ENCODE measurements around the gene DNHD1. TPM values are rescaled to one million over a fixed set of nuclear protein-coding genes. Genes with fewer than 3 reads are reported as not detected.

DNHD1 gene
- total RNA-seq, 4 donors from 2014 or later: 5.9 to 13.6 (median 8.4) TPM

DNA sequence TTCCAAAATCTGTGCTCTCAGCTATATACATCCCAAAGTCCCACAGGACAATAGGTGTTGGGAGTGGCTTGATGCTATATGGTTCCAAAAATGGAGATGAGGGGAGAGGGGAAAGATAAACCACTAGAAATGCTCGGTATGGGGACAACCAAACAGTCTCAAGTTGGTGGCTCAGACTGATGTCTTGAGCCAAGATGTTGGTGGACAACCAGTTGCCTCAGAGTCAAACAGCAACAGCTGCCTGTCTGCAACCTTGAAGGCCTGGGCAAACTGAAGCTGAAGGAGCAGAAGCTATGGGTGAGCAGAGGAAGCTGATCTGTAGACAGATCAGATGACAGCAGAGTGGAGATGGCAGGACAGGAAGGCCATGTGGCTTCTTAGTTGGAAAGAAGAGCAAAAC is 102.4 kb downstream of the DNHD1 start:
- TF ChIP-seq POLR2A (IDR thresholded peaks at IDR 0.05): no peak
- TF ChIP-seq, protein P1, sequence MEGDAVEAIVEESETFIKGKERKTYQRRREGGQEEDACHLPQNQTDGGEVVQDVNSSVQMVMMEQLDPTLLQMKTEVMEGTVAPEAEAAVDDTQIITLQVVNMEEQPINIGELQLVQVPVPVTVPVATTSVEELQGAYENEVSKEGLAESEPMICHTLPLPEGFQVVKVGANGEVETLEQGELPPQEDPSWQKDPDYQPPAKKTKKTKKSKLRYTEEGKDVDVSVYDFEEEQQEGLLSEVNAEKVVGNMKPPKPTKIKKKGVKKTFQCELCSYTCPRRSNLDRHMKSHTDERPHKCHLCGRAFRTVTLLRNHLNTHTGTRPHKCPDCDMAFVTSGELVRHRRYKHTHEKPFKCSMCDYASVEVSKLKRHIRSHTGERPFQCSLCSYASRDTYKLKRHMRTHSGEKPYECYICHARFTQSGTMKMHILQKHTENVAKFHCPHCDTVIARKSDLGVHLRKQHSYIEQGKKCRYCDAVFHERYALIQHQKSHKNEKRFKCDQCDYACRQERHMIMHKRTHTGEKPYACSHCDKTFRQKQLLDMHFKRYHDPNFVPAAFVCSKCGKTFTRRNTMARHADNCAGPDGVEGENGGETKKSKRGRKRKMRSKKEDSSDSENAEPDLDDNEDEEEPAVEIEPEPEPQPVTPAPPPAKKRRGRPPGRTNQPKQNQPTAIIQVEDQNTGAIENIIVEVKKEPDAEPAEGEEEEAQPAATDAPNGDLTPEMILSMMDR (IDR thresholded peaks at IDR 0.05): no peak
- DNase-seq (ENCODE audit: low spot score in 2 of 2): no peak
- WGBS, 2 donors: 76 to 94% methylated on average over 1 of the region's 1 CpG
- no peak overlapping the region for H3K4me3 ChIP-seq (ENCODE audit: low read depth, poor library complexity, severe bottlenecking)
- intact Hi-C loops (cut with DNase I; ENCODE audit: low total_unique reads): no loop called here

DNA sequence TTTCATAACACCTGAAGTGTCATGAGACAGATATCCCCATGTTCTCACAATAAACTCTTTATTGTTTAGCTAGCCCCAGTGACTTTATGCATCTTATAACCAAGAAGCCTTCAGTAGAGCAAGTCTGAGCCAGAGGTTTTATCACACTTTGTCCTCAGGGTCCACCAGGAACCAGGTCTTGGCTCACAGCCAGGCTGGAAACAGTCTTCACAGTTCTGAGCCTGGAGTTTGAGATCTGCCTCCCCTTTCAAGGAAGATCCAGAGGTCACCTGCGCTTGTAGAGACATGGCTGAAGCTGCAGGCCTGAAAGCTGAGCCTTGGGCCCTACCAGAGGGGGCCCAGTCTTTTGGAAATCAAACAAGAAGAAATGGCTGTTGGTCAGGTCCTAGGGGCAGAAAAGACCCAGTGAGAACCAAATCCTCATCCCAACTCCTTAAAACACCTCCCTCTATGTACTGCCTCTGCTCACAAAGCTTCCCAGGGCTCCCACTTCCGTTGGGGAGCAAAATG is 102.9 kb downstream of the DNHD1 start:
- intact Hi-C loops (cut with DNase I; ENCODE audit: low total_unique reads): no loop called here
- 88 to 90% methylated on average over 2 of the region's 2 CpGs for WGBS, 2 donors
- TF ChIP-seq, protein P1 (IDR thresholded peaks at IDR 0.05): no peak
- no peak for TF ChIP-seq POLR2A (IDR thresholded peaks at IDR 0.05)
- no peak overlapping the region for H3K4me3 ChIP-seq (ENCODE audit: low read depth, poor library complexity, severe bottlenecking)
- DNase-seq (ENCODE audit: low spot score in 2 of 2): no peak

DNA sequence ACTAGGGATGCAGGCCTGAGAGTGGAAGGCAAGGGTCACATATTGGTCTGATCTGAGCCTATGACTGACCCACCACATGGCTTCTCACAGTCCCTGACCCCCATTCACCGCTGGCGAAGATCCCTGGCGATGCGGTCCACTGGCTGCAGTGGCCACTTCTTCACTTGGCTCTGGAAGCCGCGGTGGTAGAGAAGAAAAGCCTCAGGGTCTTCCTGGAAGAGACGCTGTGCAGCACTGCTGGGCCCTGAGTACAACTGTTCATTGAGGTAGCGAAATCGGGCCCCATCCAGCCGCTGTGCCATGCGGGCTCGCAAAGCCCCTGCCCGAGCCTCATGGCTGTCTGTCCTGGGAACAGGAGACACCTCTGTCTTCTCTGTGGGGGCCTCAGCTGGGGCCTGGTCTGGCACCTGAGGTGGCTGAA is 104.0 kb downstream of the DNHD1 start:
- no peak for DNase-seq (ENCODE audit: low spot score in 2 of 2)
- WGBS, 2 donors: 91 to 92% methylated on average over 12 to 13 of the region's 13 CpGs
- TF ChIP-seq POLR2A (IDR thresholded peaks at IDR 0.05): no peak
- TF ChIP-seq, protein P1 (IDR thresholded peaks at IDR 0.05): no peak
- no peak overlapping the region for H3K4me3 ChIP-seq (ENCODE audit: low read depth, poor library complexity, severe bottlenecking)
- intact Hi-C loops (cut with DNase I; ENCODE audit: low total_unique reads): no loop called here

DNA sequence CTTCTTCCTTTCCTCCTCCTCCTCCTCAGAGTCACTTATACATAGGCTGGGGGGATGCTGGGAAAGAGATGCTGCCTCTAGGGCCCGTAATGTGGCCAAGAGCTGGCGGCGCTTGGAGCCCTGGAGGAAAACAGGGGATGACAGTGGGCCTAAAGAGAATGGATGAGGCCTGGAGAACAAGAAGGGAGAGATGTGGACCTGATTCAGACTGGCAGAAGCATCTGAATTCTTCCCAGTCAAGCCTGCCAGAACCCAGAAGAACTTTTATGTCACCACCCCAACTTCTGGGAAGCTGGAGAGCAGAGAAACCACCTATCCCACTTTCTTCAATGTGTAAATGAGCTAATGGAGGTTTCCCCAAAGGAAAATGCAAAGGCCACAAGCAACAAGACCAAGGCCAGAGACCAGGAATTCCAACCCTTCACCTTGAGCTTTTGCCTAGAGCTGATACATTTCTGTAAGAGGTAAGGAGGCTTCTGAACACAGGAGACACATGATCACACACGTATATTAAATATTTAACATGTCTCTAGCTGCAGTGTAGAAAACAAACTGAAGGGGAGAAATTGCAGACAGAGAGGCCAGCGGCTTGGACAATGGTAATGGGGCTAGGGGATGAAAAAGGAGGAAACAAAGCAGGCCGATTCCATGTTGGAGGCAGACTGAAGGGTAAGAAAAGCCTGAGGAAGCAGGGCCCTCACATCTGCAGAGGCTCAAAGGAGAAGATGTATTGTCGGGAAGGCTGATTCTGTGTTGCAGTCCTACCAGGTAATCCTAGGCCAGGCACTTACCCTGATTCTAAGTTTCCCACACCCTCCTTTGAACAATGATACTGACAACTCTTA is 105.2 kb downstream of the DNHD1 start:
- no peak for TF ChIP-seq POLR2A (IDR thresholded peaks at IDR 0.05)
- intact Hi-C loops (cut with DNase I; ENCODE audit: low total_unique reads): no loop called here
- WGBS, 2 donors: 47 to 53% methylated on average over 7 of the region's 7 CpGs

DNA sequence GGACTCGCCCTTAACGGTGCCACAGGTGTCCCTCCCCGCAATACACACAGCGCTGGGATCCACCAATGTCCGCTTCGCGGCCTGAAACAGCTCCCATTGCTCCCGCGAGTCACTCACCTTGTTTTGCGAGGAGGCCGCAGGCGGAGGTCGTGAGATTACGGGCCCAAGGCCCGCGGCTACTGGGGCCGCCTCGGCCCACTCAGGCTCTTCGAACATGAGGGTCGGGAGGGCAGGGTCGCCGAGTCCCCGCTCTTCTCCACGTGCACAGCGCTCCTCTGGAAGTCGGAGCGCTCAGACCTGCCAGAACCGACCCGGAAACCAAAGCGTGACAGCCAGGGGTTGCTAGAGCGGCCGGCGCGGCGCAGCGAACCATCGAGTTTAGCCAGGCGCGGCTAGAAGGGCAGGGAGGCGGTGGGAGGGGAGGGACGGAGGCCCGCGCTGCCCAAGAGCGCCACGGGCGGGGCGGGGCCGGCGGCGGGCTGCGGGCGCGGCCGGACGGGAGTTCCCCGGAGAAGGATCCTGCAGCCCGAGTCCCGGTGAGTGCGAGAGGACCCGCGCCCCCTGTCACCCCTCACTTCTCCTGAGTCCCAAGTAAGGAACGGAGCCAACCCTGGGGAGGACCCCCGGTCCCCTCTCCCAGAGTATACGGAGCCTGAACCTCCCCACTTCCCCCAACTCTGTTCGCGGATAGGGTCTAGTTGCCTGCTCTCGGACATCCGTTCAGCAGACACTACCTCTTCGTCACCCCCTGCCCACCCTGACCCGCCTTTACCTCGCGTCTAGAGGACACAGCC is 106.4 kb downstream of the DNHD1 start, which contains the start of the genes ILK and RRP8:
ILK (plus strand) TSS at position 488 of the 794 bp plus-strand sequence. CDS start 498 bp downstream, outside the sequence.
RRP8 (minus strand) TSS at position 330 of the 794 bp plus-strand sequence; CDS start at position 216, 114 bp downstream.
- TF ChIP-seq, protein P1 (IDR thresholded peaks at IDR 0.05): no peak
- TF ChIP-seq POLR2A (IDR thresholded peaks at IDR 0.05): peak in 1 of 2 donors; percentile 1
- peak within 1 kb of the TSS; percentile 88 for H3K4me3 ChIP-seq (ENCODE audit: low read depth, poor library complexity, severe bottlenecking)
- intact Hi-C loops (cut with DNase I; ENCODE audit: low total_unique reads): no loop called here
- WGBS, 2 donors: 1 to 2% methylated on average over 32 to 43 of the region's 72 CpGs
- peak; percentile 91 to 98 for DNase-seq (ENCODE audit: low spot score in 2 of 2)

More for the DNA sequence above, 105.2 kb downstream of the DNHD1 start:
- H3K4me3 ChIP-seq (ENCODE audit: low read depth, poor library complexity, severe bottlenecking): peak overlapping the region; percentile 75
- peak; percentile 10 to 42 for DNase-seq (ENCODE audit: low spot score in 2 of 2)
